ENCODE data around the gene ANO6. TPM values are rescaled to one million over a fixed set of nuclear protein-coding genes. Genes with fewer than 3 reads are reported as not detected.
A peak's percentile ranks its signal among the peaks of the same experiment; 100 is the strongest.

ANO6 gene
- total and polyA plus RNA-seq, 8 donors, result 4.0 to 34.0 (median 17.7) TPM

GRCh38 chr12:45284096-45284901 lies 68.4 kb downstream of the ANO6 start:
- FAIRE-seq (no peak), DNase-seq (no peak), ATAC-seq (peak in 1 of 4 donors; percentile 80)
- Histone ChIP-seq H3K27me3 (no peaks in the 10 kb centered on the region), H3K27ac (no peak overlapping the region), H3K4me3 (no peak overlapping the region), H3K9me3 (no peaks in the 10 kb centered on the region), H3K4me1 (peaks cover 0 to 4% (median 0%) of the 10 kb centered on the region in 3 donors), H3K36me3 (no peaks in the 10 kb centered on the region)
- intact Hi-C loops (cut with DNase I), result no loop called here
- 68 to 72% methylated on average over 8 of the region's 8 CpGs for WGBS, 2 donors
- no peak for TF ChIP-seq CTCF (IDR thresholded peaks at IDR 0.05)

- no peak overlapping the region for H3K27ac ChIP-seq
- no peaks in the 10 kb centered on the region for H3K27me3 ChIP-seq
- no peaks in the 10 kb centered on the region for H3K9me3 ChIP-seq
- ATAC-seq (no peak), DNase-seq (no peak), FAIRE-seq (no peak)
- TF ChIP-seq CTCF (IDR thresholded peaks at IDR 0.05), result no peak
- no peaks in the 10 kb centered on the region for H3K36me3 ChIP-seq
- H3K4me3 ChIP-seq, result no peak overlapping the region
- 94 to 100% methylated on average over 2 of the region's 2 CpGs for WGBS, 2 donors
- H3K4me1 ChIP-seq, result peaks cover 0 to 4% (median 0%) of the 10 kb centered on the region in 3 donors
- intact Hi-C loops (cut with DNase I), result no loop called here
Observed at GRCh38 chr12:45285717-45286116, 69.8 kb downstream of the ANO6 start.

- FAIRE-seq (no peak), ATAC-seq (no peak), DNase-seq (no peak)
- whole genome bisulfite sequencing, 2 donors, result 92 to 98% methylated on average over 2 of the region's 2 CpGs
- Histone ChIP-seq H3K9me3 (no peaks in the 10 kb centered on the region), H3K27me3 (no peaks in the 10 kb centered on the region), H3K27ac (no peak overlapping the region), H3K4me3 (no peak overlapping the region), H3K36me3 (no peaks in the 10 kb centered on the region), H3K4me1 (peaks cover 0 to 4% (median 0%) of the 10 kb centered on the region in 3 donors)
- TF ChIP-seq CTCF (IDR thresholded peaks at IDR 0.05), result no peak
- intact Hi-C loops (cut with DNase I), result no loop called here
Observed at GRCh38 chr12:45286621-45287020, 70.7 kb downstream of the ANO6 start.

- intact Hi-C loops (cut with DNase I), result no loop called here
- TF ChIP-seq CTCF (IDR thresholded peaks at IDR 0.05), result no peak
Observed at GRCh38 chr12:45289245-45290215, 73.6 kb downstream of the ANO6 start.

More at GRCh38 chr12:45289245-45290215, 73.6 kb downstream of the ANO6 start:
- no peak for DNase-seq
- WGBS, 2 donors, result 93 to 97% methylated on average over 4 of the region's 4 CpGs
- H3K9me3 ChIP-seq, result no peaks in the 10 kb centered on the region
- no peaks in the 10 kb centered on the region for H3K36me3 ChIP-seq
- H3K4me1 ChIP-seq, result no peaks in the 10 kb centered on the region
- no peak for ATAC-seq
- no peak overlapping the region for H3K4me3 ChIP-seq
- no peaks in the 10 kb centered on the region for H3K27me3 ChIP-seq
- FAIRE-seq, result no peak
- no peak overlapping the region for H3K27ac ChIP-seq
